Heart right ventricle (tissue), 16 donors: Measurements from ENCODE around the gene CR1. TPM values are rescaled to one million over a fixed set of nuclear protein-coding genes. Genes with fewer than 3 reads are reported as not detected.

Experiments
- ATAC-seq, 8 donors: fragments of 200-7000 bp; cut with Tn5 transposase; one replicate each; pipeline ENCODE4 v1.9.1; 2020; ENCODE audit warnings: mild to moderate bottlenecking in 8 of 8, moderate library complexity in 8 of 8, moderate number of reproducible peaks in 1 of 8
- DNase-seq, 2 donors: peaks; one replicate each; pipeline ENCODE4 v3.0.0-alpha.2; 2020
- H3K27ac ChIP-seq, 10 donors: fragments of 200-600 bp; sonication (generic) in 2 of 10; one replicate each; pipeline versions ENCODE4 v1.5.0 to v1.8.0; 2020 to 2022; ENCODE audit warnings: mild to moderate bottlenecking in 3 of 10
- H3K27me3 ChIP-seq, 7 donors: fragments of 200-600 bp; one replicate each; pipeline ENCODE4 v1.8.0; 2021 to 2022; ENCODE audit warnings: mild to moderate bottlenecking in 2 of 7
- H3K36me3 ChIP-seq, 9 donors: fragments of 200-600 bp; sonication (generic) in 1 of 9; one replicate each; pipeline versions ENCODE4 v1.5.0 to v1.8.0; 2020 to 2022; ENCODE audit warnings: mild to moderate bottlenecking in 2 of 9
- H3K4me1 ChIP-seq, 9 donors: fragments of 200-600 bp; sonication (generic) in 1 of 9; one replicate each; pipeline versions ENCODE4 v1.5.0 to v1.8.0; 2020 to 2022; ENCODE audit warnings: mild to moderate bottlenecking in 4 of 9
- H3K4me3 ChIP-seq, 10 donors: fragments of 200-600 bp; sonication (generic) in 2 of 10; one replicate each; pipeline versions ENCODE4 v1.5.0 to v1.8.0; 2020 to 2022; ENCODE audit warnings: mild to moderate bottlenecking in 7 of 10, moderate library complexity in 2 of 10
- H3K9me3 ChIP-seq, 11 donors: fragments of 200-600 bp in 10 of 11; sonication (generic) in 2 of 11; one replicate each; pipeline versions ENCODE4 v1.5.0 to v1.8.0; 2013 to 2022; ENCODE audit warnings: mild to moderate bottlenecking in 2 of 11, control low read depth in 1 of 11, moderate library complexity in 1 of 11
- WGBS, 2 donors: extraction: QIAGEN DNeasy Blood & Tissue Kit; methylation state at CpG; one replicate each; pipeline ENCODE4 v1.1.7; 2013; ENCODE audit warnings: inconsistent platforms in 1 of 2; 5-methylcytosine and 5-hydroxymethylcytosine counted together
- intact Hi-C, 10 donors: fragments of 100-400 bp; cut with DNase I; formaldehyde crosslinking; loops; one replicate each; pipeline versions ENCODE4 v1.11.1 to v1.14.2; 2022
- polyA plus RNA-seq, 2 donors: library from polyadenylated mRNA; stranded (reverse); fragments of 200-250 nt; gene quantifications; one replicate each; pipeline ENCODE4 v1.2.3, GENCODE V29; 2013
- total RNA-seq, 10 donors: library from RNA; stranded (reverse); fragmentation: NEBNext Ultra II Directional in 3 of 10; extraction: Animal tissue kit (Norgen Biotek cat#: 25700) in 3 of 10; gene quantifications; one replicate each; pipeline versions ENCODE4 v1.2.1 to v1.2.4, GENCODE V29; 2021 to 2023
- TF ChIP-seq, protein P1 (sequence below), 9 donors: fragments of 200-600 bp; sonication (generic) in 2 of 9; IDR thresholded peaks; one replicate each; pipeline versions ENCODE4 v1.5.0 to v1.8.0; 2021 to 2022; ENCODE audit warnings: antibody characterized with exemption in 9 of 9, mild to moderate bottlenecking in 5 of 9, moderate library complexity in 1 of 9
- donor health status: Arrhythmogenic right ventricular cardiomyopathy.
- donor health status: ischemic (EF 13 %, LVEDD 7.1; RV severe dilation, severe dysfunction).
- donor health status: healthy with polysubstance abuse.
- donor health status: DM: no; HTN: yes; CAD: no.
- donor health status: DM: no; HTN: no; CAD: no.
- donor health status: ischemic (EF 25% LVEDD 6.9; RV normal size, moderate dysfunction).
- donor health status: ischemic (EF 25% LVEDD 5.7; RV mildly dilated, moderate dysfunction).
- donor health status: healthy.
- donor health status: DM: yes; HTN: yes; CAD: no.
- donor health status: Ischemic cardiomyopathy.
- donor health status: ischemic (EF 35%, LVEDD 5.7; RV mildly dilated, moderate dysfunction).
- donor health status: nonischemic (EF 11% LVEDD 7.7; RV severe dilation, severe dysfunction).
- donor health status: DM: yes; HTN: yes; CAD: no.
- donor health status: PGD.
- donor health status: ischemic (EF 29% LVEDD 5.4; RV normal size, mild dysfunction).
- donor health status: nonischemic (EF 23%, LVEDD 6.1; RV moderate dilation, normal function).

Gene CR1
- total and polyA plus RNA-seq, 12 donors: 0.15 to 25.6 (median 1.4) TPM

DNA sequence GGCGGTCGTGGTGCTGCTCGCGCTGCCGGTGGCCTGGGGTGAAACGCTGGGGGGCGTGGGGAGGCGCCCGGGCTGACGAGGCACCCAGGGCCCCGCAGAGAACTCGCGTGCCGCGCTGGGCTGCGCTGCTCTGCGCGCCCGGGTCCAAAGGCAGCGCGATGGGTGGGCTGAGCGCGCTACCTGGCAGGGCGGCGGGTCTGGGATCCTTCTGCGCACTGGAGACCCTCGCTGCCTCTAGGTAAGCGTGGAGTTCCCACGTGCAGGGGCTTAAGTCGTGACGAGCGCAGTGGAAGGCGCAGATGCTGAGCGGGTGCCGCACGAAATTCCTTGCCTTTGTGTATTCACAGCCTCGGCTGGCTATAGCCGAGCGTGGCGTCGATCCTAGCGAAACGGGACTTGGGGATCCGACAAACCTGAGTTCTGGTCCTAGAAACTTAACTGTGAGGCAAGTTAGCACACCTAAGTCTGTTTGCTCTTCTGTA is 173.6 kb downstream of the CR1 start:
- no peak overlapping the region for H3K27ac ChIP-seq
- H3K36me3 ChIP-seq: no peaks in the 10 kb centered on the region
- intact Hi-C loops: no loop called here
- DNase-seq (no peak), ATAC-seq (no peak)
- 3 to 7% methylated on average over 44 of the region's 44 CpGs for WGBS, 2 donors
- H3K4me3 ChIP-seq: peak overlapping the region in 2 of 10 donors; percentile 1 to 21
- H3K27me3 ChIP-seq: peaks cover 0 to 82% (median 80%) of the 10 kb centered on the region in 7 donors
- H3K4me1 ChIP-seq: peaks cover 0 to 9% (median 0%) of the 10 kb centered on the region in 9 donors
- peaks cover 0 to 6% (median 0%) of the 10 kb centered on the region in 11 donors for H3K9me3 ChIP-seq
- TF ChIP-seq, protein P1, sequence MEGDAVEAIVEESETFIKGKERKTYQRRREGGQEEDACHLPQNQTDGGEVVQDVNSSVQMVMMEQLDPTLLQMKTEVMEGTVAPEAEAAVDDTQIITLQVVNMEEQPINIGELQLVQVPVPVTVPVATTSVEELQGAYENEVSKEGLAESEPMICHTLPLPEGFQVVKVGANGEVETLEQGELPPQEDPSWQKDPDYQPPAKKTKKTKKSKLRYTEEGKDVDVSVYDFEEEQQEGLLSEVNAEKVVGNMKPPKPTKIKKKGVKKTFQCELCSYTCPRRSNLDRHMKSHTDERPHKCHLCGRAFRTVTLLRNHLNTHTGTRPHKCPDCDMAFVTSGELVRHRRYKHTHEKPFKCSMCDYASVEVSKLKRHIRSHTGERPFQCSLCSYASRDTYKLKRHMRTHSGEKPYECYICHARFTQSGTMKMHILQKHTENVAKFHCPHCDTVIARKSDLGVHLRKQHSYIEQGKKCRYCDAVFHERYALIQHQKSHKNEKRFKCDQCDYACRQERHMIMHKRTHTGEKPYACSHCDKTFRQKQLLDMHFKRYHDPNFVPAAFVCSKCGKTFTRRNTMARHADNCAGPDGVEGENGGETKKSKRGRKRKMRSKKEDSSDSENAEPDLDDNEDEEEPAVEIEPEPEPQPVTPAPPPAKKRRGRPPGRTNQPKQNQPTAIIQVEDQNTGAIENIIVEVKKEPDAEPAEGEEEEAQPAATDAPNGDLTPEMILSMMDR (IDR thresholded peaks at IDR 0.05): no peak

DNA sequence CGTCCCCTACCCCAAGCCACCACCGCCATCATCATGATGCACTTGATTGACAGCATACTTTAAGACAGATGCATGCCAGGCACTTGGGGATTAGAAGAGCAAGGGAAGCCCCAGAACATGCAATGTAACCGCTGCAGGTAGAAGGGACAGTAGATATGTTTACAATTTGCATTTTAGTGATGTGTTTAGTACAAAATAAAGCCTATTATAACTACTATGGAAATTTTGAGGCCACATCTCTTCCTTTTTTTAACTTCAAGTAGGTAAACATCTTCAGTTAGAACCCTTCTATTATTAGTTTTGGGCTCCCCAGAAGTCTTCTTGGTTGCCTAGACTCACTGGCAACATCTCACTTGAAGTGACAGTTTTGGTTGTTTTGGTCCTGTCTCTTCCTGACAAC is 174.2 kb downstream of the CR1 start:
- no peak for ATAC-seq

DNA sequence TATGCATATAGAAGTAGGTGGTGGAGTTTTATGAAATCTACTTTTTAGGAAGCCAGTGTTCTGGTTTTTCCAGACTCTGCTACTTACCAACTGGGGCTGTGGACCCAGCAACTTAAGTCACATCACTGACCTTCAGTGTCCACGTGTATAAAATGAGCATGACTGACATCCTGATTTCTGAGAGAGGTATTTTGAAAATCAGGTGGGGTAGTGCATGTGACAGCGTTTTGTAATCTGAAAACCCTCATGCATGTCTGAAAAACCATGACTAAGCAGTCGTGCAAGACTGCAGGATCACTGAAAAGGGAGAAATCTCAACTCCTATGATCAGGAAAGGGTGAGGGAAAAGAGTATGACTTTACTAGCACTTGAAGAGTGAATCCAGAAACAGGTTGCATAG is 175.0 kb downstream of the CR1 start:
- 42 to 45% methylated on average over 3 of the region's 3 CpGs for WGBS, 2 donors
- Histone ChIP-seq H3K4me1 (peaks cover 0 to 9% (median 0%) of the 10 kb centered on the region in 9 donors), H3K27me3 (peaks cover 0 to 80% (median 69%) of the 10 kb centered on the region in 7 donors), H3K4me3 (no peak overlapping the region), H3K9me3 (peaks cover 0 to 6% (median 0%) of the 10 kb centered on the region in 11 donors), H3K36me3 (no peaks in the 10 kb centered on the region), H3K27ac (no peak overlapping the region)
- ATAC-seq: no peak
- DNase-seq: no peak
- intact Hi-C loops: no loop called here
- TF ChIP-seq, protein P1 (IDR thresholded peaks at IDR 0.05): no peak

More for the DNA sequence above, 174.2 kb downstream of the CR1 start:
- H3K27me3 ChIP-seq: peaks cover 0 to 81% (median 75%) of the 10 kb centered on the region in 7 donors
- TF ChIP-seq, protein P1 (IDR thresholded peaks at IDR 0.05): no peak
- no peaks in the 10 kb centered on the region for H3K36me3 ChIP-seq
- H3K4me1 ChIP-seq: peaks cover 0 to 9% (median 0%) of the 10 kb centered on the region in 9 donors
- 62 to 78% methylated on average over 3 of the region's 3 CpGs for WGBS, 2 donors
- no peak overlapping the region for H3K4me3 ChIP-seq
- DNase-seq: no peak
- intact Hi-C loops: no loop called here
- H3K27ac ChIP-seq: no peak overlapping the region
- H3K9me3 ChIP-seq: peaks cover 0 to 6% (median 0%) of the 10 kb centered on the region in 11 donors

DNA sequence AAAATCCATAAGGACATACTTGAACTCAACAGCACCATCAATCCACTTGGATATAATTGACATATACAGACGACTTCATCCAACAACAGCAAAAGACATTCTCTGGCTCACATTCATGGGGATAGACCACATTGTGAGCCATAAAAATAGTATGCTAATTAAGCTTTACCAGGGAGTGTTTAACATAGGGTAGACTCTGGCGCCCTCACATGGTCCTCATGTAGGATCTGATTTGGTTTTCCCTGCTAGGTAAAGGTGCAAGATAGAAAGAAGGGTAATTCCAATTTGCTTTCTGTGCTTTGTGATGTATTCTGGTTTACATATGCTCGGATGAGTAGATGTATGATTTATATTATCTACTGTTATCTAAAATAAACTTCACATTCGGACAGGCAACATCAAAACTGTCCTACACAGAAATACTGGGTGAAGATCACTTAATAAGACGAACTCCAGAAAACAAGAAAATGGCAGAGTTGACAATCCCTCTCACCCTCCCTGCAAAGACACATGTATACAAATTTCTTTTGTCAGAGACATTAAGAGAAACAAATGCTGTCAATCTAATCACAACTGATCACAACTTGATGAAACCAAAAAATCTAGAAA is 176.7 kb downstream of the CR1 start:
- H3K27me3 ChIP-seq: peaks cover 0 to 64% (median 54%) of the 10 kb centered on the region in 7 donors
- 26% methylated on average over 5 of the region's 5 CpGs for WGBS, 2 donors
- no peak overlapping the region for H3K4me3 ChIP-seq
- ATAC-seq (no peak), DNase-seq (no peak)
- H3K36me3 ChIP-seq: no peaks in the 10 kb centered on the region
- H3K9me3 ChIP-seq: no peaks in the 10 kb centered on the region
- TF ChIP-seq, protein P1 (IDR thresholded peaks at IDR 0.05): peak in 4 of 9 donors; percentile 18 to 30 (median 20)
- intact Hi-C loops: no loop called here
- no peak overlapping the region for H3K27ac ChIP-seq
- peaks cover 0 to 9% (median 0%) of the 10 kb centered on the region in 9 donors for H3K4me1 ChIP-seq
